Measurements from ENCODE around the gene FBXO21. TPM values are rescaled to one million over a fixed set of nuclear protein-coding genes. Genes with fewer than 3 reads are reported as not detected.

The FBXO21 gene
- total RNA-seq, 1 experiment from 2014 or later: 32.4 TPM

- Histone ChIP-seq H3F3A (ENCODE audit: insufficient read depth, low read depth) (no peaks in the 10 kb centered on the region), H3K27me3 (ENCODE audit: insufficient read depth, low read depth) (peaks cover 99% of the 10 kb centered on the region), H3K4me3 (no peak overlapping the region), H3K36me3 (ENCODE audit: low read depth) (no peaks in the 10 kb centered on the region), H3K27ac (no peak overlapping the region), H3K4me1 (replicated peaks; ENCODE audit: insufficient read depth) (no peaks in the 10 kb centered on the region), H2AFZ (no peak overlapping the region), H3K79me2 (ENCODE audit: low read depth) (no peaks in the 10 kb centered on the region), H3K9me2 (ENCODE audit: insufficient read depth) (no peaks in the 10 kb centered on the region), H4K20me1 (ENCODE audit: insufficient read depth) (no peaks in the 10 kb centered on the region), H3K4me2 (no peak overlapping the region), H3K9me3 (ENCODE audit: insufficient read depth, low read depth) (no peaks in the 10 kb centered on the region)
- POLR2A ChIA-PET (ENCODE audit: unreplicated experiment): no interaction called here
- CTCF ChIA-PET: no interaction called here
- TF ChIP-seq CTCF (conservative IDR thresholded peaks at IDR 0.05): no peak
- no peak for TF ChIP-seq EZH2 (IDR thresholded peaks at IDR 0.05; ENCODE audit: low read depth)
- no peak for DNase-seq
- intact Hi-C loops (cut with micrococcal nuclease; ENCODE audit: unreplicated experiment): no loop called here
- no TSS peak for BruUV-seq (replicated peaks)
These were observed 97.4 kb downstream of the FBXO21 start for GRCh38 chr12:117092886-117093285.

DNA sequence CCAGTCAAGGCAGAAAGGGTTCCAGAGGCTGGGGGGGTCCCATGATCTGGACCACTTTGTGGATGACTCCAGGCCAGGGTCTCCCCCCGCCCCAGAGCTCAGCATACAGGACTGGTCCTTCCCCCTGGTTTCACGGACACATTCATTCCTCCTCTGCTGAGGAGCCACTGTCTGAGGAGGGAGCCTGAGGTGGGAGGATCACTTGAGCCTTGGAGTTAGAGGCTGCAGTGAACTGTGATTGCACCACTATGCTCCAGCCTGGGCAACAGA is 97.8 kb downstream of the FBXO21 start:
- DNase-seq: no peak
- H3K4me1 ChIP-seq (replicated peaks; ENCODE audit: insufficient read depth): no peaks in the 10 kb centered on the region
- CTCF ChIA-PET: no interaction called here
- H3K27ac ChIP-seq: no peak overlapping the region
- POLR2A ChIA-PET (ENCODE audit: unreplicated experiment): no interaction called here
- no peak overlapping the region for H3K4me2 ChIP-seq
- H3K9me3 ChIP-seq (ENCODE audit: insufficient read depth, low read depth): no peaks in the 10 kb centered on the region
- no peaks in the 10 kb centered on the region for H4K20me1 ChIP-seq (ENCODE audit: insufficient read depth)
- H3K9me2 ChIP-seq (ENCODE audit: insufficient read depth): no peaks in the 10 kb centered on the region
- no peak overlapping the region for H2AFZ ChIP-seq
- H3K4me3 ChIP-seq: no peak overlapping the region
- no peaks in the 10 kb centered on the region for H3K79me2 ChIP-seq (ENCODE audit: low read depth)
- peaks cover 96% of the 10 kb centered on the region for H3K27me3 ChIP-seq (ENCODE audit: insufficient read depth, low read depth)
- no peak for TF ChIP-seq CTCF (conservative IDR thresholded peaks at IDR 0.05)
- no peak for TF ChIP-seq EZH2 (IDR thresholded peaks at IDR 0.05; ENCODE audit: low read depth)
- no TSS peak for BruUV-seq (replicated peaks)
- no peaks in the 10 kb centered on the region for H3K36me3 ChIP-seq (ENCODE audit: low read depth)
- intact Hi-C loops (cut with micrococcal nuclease; ENCODE audit: unreplicated experiment): no loop called here
- no peaks in the 10 kb centered on the region for H3F3A ChIP-seq (ENCODE audit: insufficient read depth, low read depth)

Other genes with a start within 250 kb of the FBXO21 start
- gene TESC, start 91.1 kb downstream of the FBXO21 start, total RNA-seq (2021): not detected in 2 replicates
- gene NOS1, start 171.2 kb upstream of the FBXO21 start, total RNA-seq (2021): not detected in 2 replicates

All from PC-9 (cell line).